ENCODE measurements around the gene RECQL5.

The RECQL5 gene

DNA sequence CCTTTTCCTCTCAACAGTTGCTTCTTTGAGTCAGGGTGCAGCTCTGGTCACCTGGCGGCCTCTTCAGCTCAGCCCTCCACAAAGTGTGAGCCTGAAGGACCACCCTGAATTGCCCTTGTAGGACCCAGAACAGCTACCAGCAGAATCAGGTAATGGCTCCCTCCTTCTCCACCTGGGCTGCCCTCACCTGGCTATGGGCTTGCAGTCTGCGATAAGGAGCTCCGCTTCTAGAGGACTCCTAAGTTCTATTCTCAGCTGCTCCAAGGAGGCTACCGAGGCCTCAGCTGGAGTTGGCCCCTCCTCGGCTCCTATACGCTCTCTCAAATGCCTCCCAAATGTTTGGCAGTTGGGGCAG lies 20.3 kb downstream of the RECQL5 start:
- TF ChIP-seq, protein P1, sequence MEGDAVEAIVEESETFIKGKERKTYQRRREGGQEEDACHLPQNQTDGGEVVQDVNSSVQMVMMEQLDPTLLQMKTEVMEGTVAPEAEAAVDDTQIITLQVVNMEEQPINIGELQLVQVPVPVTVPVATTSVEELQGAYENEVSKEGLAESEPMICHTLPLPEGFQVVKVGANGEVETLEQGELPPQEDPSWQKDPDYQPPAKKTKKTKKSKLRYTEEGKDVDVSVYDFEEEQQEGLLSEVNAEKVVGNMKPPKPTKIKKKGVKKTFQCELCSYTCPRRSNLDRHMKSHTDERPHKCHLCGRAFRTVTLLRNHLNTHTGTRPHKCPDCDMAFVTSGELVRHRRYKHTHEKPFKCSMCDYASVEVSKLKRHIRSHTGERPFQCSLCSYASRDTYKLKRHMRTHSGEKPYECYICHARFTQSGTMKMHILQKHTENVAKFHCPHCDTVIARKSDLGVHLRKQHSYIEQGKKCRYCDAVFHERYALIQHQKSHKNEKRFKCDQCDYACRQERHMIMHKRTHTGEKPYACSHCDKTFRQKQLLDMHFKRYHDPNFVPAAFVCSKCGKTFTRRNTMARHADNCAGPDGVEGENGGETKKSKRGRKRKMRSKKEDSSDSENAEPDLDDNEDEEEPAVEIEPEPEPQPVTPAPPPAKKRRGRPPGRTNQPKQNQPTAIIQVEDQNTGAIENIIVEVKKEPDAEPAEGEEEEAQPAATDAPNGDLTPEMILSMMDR (IDR thresholded peaks at IDR 0.05; ENCODE audit: borderline replicate concordance, control extremely low read depth, extremely low read depth, insufficient read depth, missing control alignments) = no peak
- in situ Hi-C loops (cut with MboI; ENCODE audit: low sequenced_read_pairs, unreplicated experiment) = no loop called here

DNA sequence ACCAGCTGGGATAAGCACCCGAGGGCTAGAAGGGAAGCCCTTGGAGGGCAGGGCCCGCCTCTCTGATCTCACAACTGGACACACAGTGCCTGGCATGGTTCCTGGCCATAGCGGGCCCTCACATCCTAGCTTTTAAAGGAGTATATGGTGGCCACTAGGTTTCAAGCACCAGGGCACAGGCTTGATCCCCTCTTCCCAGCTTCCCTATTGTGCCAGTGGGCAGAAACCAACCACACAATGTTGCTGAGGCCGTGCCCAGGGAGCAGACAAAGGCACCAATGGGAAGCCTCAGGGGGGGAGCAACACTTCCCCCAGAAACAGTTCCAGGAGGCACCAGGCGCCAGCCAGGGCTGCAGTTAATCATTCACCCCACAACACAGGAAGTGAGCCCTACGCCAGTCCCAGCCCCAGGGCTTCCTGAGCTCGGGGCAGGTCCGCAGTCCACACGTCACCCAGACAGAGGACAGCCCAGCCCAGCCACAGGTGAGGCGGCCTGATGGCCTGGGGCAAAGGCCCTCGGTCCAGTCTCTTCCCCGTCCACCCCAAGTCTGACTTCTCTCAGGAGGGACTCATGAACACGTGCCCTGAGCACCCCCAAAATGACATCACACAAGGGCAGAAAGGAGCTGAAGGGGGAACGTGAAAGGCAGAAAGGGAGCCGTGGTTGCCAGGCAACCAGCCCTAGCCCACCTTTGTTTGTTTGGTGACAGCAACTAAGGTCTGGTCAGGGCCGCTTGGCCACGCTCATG lies 20.9 kb downstream of the RECQL5 start:
- in situ Hi-C loops (cut with MboI; ENCODE audit: low sequenced_read_pairs, unreplicated experiment) = no loop called here

More for the DNA sequence above, 20.3 kb downstream of the RECQL5 start:
- no peak for DNase-seq (ENCODE audit: low spot score)

DNA sequence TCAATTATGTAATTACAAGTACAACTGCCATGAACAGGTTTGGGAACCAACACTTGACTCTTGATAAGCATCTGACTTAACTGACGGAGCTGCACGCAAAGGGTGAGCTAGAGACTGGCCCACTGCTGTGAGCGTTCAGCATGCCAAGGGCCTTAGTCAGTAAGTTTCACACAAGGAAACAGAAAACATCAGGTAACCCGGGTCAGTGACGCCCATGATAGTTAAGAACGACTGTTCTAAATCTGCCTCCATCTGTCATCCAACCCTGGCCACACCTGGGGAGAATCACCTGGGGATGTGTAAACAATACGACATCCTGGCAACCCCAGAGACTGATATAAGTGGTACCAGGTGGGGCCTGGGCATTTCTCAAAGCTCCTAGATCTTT lies 21.5 kb downstream of the RECQL5 start:
- in situ Hi-C loops (cut with MboI; ENCODE audit: low sequenced_read_pairs, unreplicated experiment) = no loop called here
- TF ChIP-seq, protein P1 (IDR thresholded peaks at IDR 0.05; ENCODE audit: borderline replicate concordance, control extremely low read depth, extremely low read depth, insufficient read depth, missing control alignments) = no peak
- DNase-seq (ENCODE audit: low spot score) = no peak

More for the DNA sequence above, 20.9 kb downstream of the RECQL5 start:
- TF ChIP-seq, protein P1 (IDR thresholded peaks at IDR 0.05; ENCODE audit: borderline replicate concordance, control extremely low read depth, extremely low read depth, insufficient read depth, missing control alignments) = no peak
- peak; percentile 78 for DNase-seq (ENCODE audit: low spot score)

DNA sequence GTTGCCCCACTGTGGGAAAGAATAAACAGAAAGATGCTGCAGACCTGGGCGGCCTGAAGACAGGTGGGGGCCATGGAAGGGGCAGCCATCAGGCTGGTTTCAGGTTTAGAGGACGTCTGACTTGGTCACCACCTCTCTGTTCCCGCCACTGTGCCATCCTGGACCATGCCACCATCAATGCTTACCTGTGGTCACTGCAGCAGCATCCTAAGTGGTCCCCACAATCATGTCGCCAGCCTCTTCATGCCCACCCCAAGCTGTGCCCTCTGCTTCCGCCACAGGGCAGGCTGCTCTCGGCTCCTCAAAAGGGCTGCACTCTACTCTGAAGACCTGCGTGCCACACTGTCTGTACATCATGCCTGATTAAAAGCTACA lies 23.3 kb downstream of the RECQL5 start:
- in situ Hi-C loops (cut with MboI; ENCODE audit: low sequenced_read_pairs, unreplicated experiment) = no loop called here
- TF ChIP-seq, protein P1 (IDR thresholded peaks at IDR 0.05; ENCODE audit: borderline replicate concordance, control extremely low read depth, extremely low read depth, insufficient read depth, missing control alignments) = no peak
- DNase-seq (ENCODE audit: low spot score) = no peak

DNA sequence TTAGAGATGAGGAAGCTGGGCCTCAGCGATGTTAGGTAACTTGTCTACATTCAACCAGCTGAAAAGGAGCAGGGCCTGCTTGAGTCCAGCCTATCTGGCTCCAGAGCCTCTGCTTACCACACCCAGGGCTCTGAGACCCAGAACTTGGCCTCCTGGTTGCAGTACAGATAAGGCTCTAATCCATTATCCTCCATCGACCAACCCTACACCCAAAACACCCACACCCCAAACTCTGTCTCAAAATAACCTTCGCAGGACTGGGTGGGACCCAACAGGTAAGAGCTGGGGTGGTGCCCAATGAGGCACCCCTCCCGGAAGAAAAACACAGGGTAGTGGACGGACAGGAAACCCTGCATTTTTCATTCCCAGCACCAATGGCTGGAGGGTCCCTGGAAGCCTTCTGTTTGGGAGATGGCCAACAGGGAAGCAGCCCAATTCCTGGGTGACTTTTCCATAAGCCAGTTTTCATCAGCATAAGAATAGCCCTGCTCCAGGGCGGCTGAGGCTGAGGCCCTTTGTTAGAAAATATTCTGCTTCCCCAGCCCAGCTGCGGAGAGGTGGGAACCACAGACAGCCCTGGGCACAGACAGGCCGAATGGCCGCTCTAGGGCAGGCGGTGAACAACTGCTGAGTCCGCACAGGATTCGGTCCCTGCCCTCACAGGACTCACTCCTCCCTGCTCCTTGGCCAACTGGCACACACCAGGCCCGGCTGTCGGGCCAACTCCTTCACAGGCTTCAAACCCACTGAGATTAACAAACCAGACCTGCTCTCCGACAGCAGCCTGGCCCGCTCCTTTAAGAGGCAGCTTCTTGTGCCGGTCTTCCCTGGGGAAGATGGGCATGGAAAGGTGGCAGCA lies 23.9 kb downstream of the RECQL5 start:
- TF ChIP-seq, protein P1 (IDR thresholded peaks at IDR 0.05; ENCODE audit: borderline replicate concordance, control extremely low read depth, extremely low read depth, insufficient read depth, missing control alignments) = no peak
- no peak for DNase-seq (ENCODE audit: low spot score)
- in situ Hi-C loops (cut with MboI; ENCODE audit: low sequenced_read_pairs, unreplicated experiment) = no loop called here

DNA sequence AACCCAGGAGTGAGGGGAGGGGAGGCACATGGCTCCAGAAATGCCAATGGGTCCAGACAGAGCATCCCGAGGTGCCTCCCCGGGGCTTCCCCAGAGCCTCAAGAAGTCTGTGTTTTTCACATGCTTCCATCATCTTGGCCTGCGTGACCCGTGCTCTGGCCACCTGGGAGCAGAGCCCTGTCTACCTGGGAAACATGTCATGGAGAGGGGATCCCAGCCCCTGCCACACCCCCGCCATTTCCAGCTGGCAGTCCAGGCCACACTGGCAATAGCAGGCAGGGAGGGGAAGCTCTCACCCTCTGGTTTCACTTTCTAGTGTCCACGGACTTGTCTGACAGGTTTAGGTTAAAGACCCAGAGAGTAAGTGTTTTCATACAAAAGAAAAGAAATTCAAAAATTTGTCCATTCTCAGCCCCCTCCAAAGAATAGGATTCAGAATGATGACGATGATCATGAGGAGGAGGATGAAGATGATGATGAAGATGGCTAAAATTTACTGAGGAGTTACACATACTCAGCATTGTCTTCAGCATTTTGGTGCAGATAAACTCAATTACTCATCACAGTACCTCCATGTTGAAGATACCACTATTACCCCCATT lies 24.7 kb downstream of the RECQL5 start:
- DNase-seq (ENCODE audit: low spot score) = no peak
- in situ Hi-C loops (cut with MboI; ENCODE audit: low sequenced_read_pairs, unreplicated experiment) = no loop called here
- TF ChIP-seq, protein P1 (IDR thresholded peaks at IDR 0.05; ENCODE audit: borderline replicate concordance, control extremely low read depth, extremely low read depth, insufficient read depth, missing control alignments) = no peak

All from GM13976 (cell line).